HG03025 (cell line): ENCODE data around the gene RAMP3.

ENCODE experiments used
- ATAC-seq: cut with Tn5 transposase; IDR thresholded peaks from one replicate; pipeline ENCODE4 v1.9.1; 2021; ENCODE audit warnings: mild to moderate bottlenecking, moderate library complexity; ENCODE audit not compliant: unreplicated experiment, low FRiP score

Gene RAMP3

GRCh38 chr7:45177801-45178200, 20.2 kb downstream of the RAMP3 start:
- ATAC-seq, result no peak

DNA sequence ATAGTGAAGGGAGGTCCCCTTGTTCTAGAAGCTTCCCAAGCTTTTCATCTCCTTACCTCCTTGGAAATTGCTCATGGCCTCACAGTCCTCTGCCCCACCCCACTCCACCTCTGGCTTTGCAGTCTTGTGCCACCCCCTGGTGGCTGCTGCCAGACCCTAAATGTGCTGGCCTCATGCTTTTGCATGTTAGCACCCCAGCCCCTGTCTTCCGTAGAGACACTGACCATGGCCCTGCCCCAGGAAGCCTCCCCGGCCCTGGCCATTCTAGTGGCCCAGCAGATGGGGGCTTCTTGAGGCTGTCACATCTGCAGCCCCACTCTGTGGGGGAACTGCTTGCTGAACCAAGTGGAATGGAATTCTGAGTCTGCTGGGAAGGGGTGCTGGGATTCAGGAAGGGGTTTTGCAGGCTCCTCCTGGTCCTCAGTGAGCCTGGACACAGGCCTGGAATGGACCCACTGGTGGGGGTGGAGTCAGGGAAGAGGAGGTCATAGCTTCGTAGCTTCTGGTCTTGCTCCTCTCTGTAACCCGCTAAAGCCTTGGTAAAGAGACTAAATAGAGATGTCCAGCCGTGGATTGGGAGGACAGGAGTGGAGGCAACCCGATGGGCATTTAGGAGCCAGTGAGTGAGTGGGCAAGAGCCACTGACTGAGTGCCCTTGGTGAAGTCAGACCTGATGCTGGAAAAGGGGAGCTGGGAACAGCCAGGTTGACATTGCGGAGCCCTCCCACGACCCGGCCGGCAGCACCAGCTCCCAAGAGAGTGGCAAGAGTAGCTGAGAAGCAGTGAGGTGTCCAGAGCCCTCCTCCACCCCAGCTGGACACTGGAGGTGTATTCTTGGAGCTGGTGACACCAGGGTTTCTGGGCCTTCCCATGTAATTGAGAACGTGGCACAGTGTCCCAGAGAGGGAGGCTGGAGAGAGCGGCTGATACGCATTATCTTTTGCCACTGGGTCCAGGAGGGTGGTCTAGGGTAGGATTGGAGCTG, 20.9 kb downstream of the RAMP3 start:
- ATAC-seq, result no peak

DNA sequence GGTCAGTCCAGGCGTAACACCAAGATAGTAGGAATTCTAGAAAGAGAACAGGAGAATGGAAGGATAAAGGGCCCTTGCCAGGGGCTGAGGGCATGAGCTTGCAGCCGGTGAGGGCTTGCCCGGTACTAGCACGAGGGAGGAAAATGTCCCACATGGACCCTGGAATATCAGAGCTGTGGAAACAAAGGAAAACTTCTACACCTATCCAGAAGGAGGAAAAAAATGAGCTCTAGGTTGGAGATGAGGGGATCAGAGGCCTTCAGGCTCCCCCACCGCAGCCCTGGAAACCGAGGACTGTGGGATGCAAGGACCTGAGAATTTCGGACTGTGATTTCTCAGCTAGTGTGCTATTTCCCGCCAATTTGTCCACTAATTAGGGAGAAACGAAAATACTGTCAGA, 22.1 kb downstream of the RAMP3 start:
- no peak for ATAC-seq

GRCh38 chr7:45180084-45180986, 22.7 kb downstream of the RAMP3 start:
- ATAC-seq, result no peak

- no peak for ATAC-seq
Observed at GRCh38 chr7:45181286-45181960, 23.8 kb downstream of the RAMP3 start.

DNA sequence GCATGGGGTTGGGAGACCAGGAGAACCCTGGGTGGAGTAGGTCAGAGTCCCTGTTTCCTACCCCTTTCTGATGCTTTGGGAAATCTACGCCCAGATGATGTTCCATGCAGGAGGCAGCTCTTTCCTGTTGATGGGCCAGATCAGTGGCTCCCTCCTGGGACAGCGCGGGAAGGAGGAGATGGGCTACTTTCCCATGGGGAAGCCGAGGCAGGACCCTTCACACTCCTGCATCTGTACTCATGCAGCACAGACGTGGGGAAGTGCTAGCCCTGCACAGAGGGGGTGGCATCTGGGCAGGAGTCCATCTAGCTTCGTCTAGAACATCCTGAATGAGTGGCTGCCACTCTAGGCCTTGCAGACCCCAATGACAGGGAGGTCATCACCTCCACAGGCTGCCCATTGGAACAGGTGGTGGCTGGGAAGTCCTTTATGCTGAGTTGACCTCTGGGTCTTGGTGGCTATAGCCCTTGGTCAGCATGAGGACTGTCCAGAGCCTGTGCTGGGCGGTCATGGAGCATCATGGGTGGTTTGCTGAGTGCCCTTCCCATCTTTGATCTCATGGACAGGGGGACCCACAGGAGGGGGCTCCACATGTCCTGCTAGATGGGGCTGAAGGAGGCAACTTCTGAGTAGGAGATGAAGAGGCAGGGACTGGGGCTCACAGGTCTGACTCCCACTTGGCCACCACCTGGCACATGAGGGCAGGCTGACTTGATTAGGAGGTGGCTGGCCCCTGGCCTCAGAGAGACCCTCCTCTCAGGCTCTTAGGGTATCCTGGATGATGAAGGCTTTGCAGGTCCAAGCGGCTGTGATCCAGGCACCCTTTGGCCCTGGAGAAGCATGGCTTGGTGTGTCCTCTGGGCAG, 24.6 kb downstream of the RAMP3 start:
- ATAC-seq, result no peak

GRCh38 chr7:45182856-45183710, 25.5 kb downstream of the RAMP3 start:
- ATAC-seq, result no peak

- no peak for ATAC-seq
Observed at GRCh38 chr7:45183711-45184210, 26.2 kb downstream of the RAMP3 start.

DNA sequence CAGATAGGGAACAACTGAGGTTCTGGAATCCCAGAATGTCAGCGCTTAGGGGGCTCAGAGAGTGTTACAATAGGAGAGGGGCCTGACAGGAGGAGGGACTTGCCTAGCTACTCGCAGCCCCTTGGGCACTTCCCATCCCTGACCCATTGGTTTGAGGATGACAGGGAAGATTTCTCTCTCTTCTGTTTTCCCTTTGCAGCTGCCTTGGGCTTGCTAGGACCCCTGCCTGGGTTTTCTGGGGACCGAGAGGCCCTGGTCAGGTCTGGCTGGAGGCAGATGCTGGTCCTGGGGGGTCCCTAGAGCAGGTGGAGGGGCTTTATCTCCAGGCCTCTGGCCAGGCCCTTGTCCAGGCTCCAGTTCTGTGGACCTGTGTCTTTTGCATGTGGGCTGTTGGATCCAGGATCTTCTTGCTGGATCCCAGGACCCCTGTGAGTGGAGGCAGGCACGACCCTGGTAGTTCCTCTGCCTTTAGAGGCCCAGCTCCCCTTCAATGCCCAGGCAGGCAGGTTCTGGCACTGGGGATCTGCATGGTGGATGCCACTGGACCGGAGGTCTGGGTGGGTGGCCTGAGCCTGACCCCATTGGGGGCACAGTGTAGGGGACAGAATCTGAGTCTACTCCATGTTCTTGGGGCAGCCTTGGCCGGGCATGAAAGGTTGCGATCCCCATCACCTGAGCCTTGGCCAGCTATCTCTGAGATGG, 26.9 kb downstream of the RAMP3 start:
- ATAC-seq, result no peak

GRCh38 chr7:45185028-45185863, 27.7 kb downstream of the RAMP3 start:
- no peak for ATAC-seq

DNA sequence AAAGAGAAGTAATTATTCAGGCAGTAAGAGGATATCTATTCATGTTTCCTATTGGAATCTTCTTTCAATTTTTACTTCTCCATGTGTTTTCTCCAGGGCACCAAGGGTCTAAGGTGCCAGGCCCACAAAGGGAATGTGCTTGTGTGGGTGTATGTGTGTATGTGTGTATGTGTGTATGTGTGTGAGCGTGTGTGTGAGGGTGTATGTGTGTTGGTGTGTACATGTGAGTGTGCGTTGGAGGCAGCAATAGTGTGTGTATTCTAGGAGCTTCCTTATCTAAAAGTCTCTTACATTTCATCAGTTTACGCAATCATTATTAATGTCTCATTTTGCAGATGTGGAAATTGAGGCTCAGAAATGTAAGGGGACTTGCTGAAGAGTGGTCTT, 28.3 kb downstream of the RAMP3 start:
- no peak for ATAC-seq

- ATAC-seq, result no peak
Observed at GRCh38 chr7:45186261-45186813, 28.7 kb downstream of the RAMP3 start.

DNA sequence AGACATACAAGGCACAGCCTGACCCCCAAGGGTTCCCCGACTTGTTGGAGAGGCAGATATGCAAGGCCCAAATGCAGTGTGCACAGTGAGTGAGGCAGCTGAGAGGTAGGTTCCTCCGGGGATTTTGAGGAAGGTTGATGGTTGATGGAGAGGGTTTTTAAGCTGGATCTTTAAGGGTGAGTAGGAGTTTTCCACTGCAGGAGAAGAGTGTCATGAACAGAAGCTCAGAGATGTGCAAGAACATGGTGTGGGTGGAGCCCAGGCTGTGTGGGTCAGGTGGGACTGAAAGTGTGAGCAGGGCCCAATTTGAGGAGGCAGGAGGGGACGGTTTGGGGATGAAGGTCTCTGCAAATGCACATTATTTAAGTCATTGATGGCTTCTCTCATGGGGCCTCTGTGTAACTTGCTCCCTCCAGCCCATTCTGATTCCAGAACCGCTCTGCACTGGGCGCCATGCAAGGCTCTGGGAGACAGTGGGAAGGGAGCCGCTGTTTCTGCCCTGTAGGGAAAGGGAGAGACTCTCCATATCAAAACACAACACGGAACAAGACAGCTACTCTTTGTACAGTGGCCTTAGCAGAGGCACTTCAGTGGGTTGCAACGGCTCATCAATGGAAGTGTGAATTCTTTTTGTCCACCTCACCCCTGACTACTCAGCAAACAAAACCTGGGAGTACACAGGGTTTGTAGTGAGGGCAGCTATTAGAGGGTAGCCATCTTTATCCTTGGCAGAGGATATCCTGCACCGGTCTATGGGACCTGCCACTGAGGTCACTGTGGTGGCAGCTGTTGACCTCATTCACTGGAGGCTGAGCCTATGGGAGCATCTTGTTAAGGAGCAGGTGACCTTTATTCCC, 29.7 kb downstream of the RAMP3 start:
- no peak for ATAC-seq

- ATAC-seq, result no peak
Observed at GRCh38 chr7:45187946-45188411, 30.4 kb downstream of the RAMP3 start.

- no peak for ATAC-seq
Observed at GRCh38 chr7:45188736-45189135, 31.1 kb downstream of the RAMP3 start.
